HG02981 (cell line): ENCODE data around the gene ACP7.

ENCODE experiments used
- ATAC-seq: cut with Tn5 transposase; IDR thresholded peaks from one replicate; pipeline ENCODE4 v1.9.1; 2021; ENCODE audit warnings: mild to moderate bottlenecking, moderate library complexity; ENCODE audit not compliant: unreplicated experiment

Gene ACP7

DNA sequence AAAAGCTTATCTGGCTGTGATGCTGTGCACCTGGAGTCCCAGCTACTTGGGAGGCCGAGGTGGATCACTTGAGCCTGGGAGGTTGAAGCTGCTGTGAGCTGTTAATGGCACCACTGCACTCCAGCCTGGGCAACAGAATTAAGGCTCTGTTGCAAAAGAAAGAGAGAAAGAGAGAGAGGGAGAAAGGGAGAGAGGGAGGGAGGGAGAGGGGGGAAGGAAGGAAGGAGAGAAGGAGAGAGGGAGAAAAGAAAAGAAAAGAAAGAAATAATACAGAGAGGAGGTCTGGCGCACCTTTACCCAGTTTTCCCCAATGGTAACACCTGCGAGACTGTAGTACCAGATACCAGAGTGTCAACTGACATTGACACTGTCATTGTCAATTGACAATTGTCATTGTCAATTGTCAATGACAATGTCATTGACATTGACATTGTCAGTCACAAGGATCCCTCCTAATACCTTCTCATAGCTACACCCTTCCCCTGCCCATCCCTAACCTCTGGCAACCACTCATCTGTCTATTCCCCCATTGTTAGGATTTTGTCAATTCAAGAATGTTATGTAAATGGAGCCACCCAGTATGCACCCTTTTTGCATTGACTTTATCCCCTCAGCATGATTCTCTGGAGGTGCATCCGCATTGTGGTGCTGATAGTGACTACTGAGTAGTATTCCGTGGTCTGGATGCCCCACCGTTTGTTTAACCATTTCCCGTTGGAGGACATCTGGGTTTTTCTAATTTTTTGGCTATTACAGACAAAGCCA is 62.7 kb downstream of the ACP7 start:
- no peak for ATAC-seq

DNA sequence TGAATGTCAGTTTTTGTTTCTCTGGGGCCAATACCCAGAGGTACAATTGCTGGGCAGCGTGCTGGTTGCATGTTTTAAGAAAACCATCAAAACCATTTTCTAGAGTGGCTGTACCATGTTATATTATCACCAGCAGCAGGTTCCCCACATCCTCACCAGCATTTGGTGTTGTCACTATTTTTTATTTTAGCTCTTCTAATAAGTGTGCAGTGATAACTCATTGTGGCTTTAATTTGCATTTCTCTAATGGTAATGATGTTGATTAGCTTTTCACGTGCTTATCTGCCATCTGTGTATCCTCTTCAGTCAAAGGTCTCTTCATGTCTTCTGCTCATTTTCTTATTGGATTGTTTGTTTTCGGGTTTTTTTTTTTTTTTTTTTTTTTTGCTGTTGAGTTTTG is 63.3 kb downstream of the ACP7 start:
- ATAC-seq = no peak

DNA sequence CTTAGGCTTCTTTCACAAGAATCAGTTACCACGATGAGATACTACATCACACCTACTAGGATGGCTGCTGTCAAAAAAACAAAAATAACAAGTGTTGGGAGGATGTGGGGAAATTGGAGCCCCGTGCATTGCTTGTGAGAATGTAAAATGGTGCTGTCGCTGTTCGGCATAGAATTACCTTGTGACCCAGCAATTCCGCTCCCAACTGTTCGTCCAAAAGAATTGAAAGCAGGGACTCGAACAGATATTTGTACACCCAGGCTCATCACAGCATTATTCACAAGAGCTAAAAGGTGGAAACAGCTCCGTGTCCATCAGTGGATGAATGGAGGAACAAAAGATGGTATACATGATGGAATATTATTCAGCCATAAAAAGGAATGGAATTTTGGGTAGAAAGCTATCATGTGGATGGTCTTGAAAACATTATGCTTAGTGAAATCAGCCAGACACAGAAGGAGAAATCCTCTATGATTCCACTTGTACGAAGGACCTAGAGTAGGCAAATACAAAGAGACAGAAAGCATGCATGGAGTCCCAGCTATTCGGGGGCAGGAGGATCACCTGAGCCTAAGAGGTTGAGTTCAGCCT is 64.9 kb downstream of the ACP7 start:
- no peak for ATAC-seq

DNA sequence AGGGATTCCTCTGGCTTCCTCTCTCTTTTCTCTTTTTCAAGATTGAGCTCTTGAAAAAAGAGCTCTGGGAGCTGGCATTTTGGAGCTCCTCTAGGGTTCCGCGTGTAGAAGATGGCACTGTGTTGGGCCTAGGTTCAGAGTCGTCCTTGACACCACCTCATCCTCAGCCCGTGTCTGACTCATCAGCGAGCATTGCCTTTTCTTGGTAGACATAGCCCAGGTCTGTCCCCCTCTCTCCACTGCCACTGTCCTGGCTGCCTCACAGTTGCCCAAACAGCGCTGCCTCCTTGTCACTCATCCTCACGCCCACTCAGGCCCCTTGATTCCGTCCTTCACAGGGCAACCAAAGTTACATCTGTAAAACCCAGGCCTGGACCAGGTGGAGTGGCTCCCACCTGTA is 66.1 kb downstream of the ACP7 start:
- ATAC-seq = no peak

DNA sequence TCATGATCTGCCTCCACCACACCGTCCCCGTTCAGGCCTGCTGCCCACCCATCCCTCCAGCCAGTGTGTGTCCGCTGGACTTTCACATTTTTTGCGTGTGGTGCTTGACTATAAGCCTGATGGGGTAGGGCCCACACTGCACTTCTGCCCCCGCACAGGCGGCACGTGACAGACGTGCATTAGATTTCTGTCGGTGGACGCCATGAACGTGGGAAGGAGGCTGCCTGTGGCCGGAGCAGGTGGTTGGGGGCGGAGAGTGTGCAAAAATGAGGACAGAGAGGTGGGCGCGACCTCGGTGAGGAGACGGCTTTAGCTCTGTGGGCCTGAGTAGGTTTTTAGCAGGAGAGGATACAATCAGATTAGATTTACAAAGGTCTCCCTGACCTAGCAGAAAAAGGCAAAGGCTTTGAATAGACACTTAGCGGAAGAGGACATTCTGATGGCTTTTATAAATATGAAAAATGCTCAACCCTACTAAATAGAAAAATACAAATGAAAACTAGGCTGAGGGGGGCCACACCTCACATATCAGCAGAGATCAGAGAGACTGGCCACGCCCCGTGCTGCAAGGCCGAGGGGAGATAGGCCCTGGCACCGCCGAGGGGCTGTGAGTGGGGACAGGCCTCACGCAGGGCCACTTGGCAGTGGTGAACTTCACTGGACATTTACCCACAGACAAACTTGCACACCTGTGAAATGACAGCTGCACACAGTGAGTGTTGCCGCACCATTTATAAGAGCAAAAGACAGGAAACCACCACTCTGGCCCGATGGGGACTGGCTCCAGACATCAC is 66.8 kb downstream of the ACP7 start:
- ATAC-seq = no peak

DNA sequence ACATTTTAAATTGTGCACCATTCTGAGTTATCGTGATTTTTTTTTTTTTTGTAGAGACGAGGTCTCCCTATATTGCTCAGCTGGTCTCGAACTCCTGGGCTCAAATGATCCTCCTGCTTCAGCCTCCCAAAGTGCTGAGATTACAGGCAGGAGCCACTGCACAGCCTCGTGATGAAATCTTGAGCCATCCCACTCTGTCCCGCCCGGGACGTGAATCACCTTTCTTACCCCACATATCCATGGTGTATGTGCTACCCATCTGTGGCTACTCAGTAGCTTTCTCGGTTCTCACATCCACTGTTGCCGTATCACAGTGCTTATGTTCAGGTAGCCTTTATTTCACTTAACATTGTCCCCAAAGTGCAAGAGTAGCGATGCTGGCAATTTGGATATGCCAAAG is 67.9 kb downstream of the ACP7 start:
- ATAC-seq = no peak

DNA sequence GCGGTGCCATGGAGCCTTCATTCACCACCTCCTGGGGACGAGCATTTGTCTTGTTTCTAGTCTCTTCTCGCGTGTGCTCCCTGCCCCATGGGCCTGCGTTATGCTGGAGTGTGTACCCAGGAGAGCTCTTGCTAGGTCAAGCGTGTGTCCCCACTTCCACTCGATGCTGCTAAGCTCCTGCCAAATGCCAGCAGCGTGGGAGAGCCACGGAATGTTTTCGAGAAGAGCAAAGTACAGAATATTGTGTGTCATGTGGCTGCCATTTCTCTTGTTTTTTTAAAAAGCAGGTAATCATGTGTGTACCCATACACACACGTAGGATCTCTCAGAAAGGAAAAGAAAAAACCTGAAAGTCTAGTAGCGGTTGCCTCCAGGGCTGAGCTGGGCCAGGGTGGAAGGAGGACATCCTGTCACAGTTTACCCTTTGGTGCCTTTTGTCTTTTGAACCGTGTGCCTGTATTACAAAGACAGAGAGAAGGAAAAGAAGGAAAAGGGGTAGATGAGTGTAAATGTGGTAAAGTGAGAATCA is 70.0 kb downstream of the ACP7 start:
- no peak for ATAC-seq

DNA sequence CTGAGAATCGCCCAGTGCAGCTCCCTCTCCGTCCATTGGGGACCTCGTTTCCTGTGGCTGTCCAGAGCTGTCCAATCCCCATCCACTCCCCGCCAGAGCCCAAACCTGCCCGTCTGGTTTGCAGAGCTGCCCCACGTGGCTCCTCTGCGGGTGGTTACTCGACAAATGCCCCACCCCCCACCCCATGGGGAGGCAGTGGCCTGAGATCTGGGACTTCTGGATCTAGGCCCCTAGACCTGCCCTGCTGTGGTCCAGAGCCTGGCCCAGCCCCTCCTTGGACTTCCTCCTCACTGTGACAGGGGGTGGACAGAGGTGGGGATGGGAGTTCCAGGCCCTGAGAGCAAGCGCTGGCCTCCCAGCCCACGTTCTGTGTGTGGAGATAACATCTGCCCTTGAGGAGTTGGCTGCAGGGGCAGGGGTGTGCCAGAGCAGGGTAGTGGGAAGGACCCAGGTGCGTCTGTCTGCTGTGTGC is 70.5 kb downstream of the ACP7 start:
- ATAC-seq = no peak

DNA sequence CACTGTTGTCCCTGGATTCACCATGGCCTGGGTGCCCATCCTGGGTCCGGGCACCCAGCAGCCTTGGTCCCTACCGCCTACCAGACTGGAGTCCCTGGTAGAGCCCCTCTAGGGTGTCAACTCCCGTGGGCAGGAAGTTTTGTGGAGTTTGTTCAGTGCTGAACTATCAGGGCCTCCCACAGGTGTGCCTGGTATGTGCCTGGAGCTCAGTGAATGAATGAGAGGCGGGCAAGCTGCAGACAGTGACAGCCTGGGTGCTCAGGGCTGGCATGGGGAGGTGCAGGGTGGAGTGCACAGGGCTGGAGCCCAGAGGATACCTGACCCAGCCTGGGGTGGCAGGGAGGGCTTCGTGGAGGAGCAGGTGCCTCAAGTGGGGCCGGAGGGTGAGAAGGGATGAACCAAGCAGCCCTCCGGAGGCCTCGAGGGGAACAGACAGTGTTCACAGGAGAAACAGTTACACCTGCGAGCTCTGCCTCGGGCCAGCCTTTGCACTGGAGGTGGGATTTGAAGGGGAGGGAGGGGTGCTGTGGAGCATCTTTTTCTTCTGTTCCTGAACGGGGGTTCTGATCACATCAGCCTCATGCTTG is 71.0 kb downstream of the ACP7 start:
- ATAC-seq = no peak

DNA sequence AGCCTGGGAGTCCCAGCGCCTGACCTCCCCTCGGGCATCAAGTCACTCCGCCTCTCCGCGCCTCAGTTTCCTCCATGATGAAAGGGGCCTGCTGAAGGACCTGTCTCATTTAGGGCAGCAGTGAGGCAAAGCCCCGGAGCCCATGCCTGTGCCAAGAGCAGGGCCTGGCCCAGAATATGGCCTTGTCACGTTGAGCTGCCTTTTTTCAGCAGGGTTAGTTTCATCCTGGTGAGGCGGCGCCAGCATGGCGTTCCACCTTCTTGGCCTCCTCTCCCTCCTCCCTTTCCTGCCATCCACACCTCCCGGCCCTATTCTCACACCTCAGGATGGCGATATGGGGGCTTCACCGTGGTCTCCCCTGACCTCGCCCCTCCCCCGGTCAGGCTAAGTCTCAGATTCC is 71.6 kb downstream of the ACP7 start:
- no peak for ATAC-seq

DNA sequence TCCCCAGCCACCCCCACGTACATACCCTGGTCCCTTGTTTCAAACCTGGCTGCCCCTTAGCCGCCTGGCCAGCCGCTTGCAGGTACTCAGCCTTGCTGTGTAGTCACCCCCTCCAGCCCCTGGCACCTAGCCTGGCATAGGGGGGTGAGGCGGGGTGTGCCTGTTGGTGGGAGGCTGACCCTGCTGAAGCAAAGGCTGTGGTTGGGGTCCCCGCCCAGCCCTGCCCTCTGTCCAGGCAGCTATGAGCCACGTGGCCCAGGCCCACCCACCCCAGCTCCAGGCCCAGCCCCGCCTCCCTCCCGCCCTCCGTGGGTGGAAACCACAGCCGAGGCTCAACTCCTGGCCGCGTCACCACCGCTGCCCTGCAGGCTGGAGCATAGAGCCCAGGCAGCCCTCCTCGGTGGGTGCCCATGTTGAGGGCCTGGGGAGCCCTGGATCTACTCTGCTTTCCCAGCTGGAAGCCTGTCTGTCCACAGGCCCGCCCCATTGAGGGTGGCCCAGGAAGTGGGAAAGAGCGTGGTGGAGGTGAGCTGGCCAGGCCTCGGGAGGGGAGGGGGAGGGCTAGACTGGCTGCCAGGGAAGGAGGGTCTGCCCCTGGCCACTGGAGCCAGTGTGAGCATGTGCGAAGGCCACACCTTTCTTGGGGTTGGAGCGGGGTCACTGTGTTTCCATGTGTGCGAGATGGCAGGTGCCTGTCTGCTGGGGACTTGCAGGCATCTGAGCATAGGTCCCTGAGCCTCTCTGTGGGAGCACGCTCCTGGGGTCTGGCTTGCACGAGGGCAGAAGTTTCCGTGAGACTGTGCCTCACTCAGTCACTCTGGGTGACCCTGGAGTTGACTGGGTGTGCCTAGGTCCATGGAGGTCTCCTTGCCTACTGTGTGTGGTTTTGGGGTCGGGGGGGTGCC is 72.4 kb downstream of the ACP7 start:
- no peak for ATAC-seq

DNA sequence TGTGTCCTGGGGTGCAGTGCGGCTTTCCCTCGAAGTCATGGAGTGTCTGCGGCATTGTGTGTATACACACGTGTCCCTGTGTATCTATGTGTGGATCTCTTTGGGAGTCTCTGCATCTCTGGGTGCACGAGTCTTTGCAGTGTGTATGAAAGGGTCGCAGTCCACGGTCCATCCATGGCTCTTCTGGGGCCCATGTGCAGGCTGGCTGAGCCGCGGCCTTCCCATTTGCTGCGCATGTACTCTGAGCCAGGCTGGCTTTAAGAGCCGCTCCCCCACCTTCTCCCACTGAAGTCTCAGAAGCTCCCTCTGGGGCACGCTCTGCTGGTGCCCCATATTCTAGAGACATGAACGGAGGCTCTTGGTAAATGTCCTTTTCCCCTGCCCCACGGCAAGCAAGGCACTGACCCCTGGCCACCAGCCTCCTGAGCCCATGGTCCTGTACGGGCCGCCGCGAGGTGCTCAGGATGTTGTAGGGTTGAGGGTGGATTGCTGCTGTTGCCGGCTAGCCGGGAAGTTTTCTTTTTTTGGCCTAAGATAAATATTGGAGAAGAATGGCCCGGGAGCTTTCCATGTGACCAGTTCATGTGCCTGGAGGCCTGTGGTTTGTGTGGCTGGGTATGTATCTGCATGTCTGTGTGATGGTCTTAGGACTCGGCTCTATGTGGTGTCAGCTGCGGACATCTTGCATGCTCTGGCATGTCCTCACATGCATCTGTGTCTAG is 73.3 kb downstream of the ACP7 start:
- no peak for ATAC-seq

DNA sequence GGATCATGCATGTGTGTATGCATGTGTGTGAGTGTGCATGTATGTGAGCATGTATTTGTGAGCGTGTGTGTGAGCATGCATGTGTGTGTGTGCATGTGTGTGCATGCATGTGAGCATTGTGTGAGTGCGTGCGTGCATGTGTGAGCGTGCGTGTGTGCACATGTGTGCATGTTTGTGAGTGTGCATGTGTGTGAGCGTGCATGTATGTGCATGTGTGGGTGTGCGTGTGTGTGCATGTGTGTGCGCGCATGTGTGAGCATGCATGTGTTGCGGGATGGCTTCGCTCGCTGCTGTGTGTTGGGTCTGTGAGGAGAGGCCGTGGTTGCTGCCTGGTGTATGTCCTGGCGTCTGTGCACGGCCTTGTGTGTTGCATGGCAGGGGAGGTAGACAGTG is 73.8 kb downstream of the ACP7 start:
- no peak for ATAC-seq

DNA sequence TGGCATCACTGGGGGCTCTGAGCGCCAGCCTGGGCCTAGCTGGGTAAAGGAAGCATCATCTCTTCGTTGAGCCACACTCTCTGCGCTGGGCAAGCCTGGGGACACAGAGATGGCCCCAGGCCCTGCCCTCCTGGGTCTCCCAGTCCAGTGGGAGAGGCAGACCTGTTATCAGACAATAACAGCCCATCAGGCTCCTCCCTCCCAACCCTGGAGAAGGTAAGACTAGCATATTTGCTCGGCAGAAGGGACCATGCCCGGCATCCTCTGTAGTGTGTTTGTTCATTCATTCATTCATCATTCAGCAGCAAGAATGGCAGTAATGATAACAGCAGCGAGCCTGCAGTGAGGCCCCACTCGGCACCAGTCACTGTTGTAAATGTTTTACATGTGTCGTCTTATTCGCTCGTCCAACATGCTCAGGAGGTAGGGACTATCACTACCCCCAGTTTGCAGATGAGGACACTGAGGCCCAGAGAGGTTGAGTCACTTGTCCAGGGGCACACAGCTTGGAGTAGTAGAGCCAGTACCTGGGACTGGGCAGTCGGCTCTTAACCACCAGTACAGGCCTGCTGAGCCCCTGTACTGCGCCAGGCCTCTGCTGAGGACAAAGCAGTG is 74.6 kb downstream of the ACP7 start:
- ATAC-seq = no peak

DNA sequence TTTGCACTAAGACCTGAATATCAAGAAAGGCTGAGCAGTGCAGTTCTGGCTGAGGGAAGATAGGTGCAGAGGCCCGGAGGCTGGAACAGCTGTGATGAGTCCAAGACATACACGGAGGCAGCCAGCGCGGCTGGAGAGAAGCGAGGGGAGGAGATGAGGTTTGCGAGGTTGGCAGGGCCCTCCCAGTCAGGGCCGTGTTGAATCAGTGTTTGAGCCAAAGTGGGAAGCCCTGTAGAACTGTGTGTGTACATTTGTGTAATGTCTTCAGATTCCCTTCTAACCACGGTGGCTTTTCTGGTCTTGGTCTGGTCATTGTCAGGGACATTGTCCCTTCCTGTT is 76.3 kb downstream of the ACP7 start:
- ATAC-seq = no peak
